HG03378 (cell line): Measurements from ENCODE around the gene NUMBL.
"Not testable (repeated sequence)": the region's sequence is repeated elsewhere in the genome, so short reads cannot be mapped to it uniquely, and the experiment has no call there.

ENCODE experiments used
- ATAC-seq: cut with Tn5 transposase; IDR thresholded peaks from one replicate; pipeline ENCODE4 v1.9.1; 2021; ENCODE audit warnings: mild to moderate bottlenecking, moderate library complexity; ENCODE audit not compliant: unreplicated experiment

NUMBL gene

GRCh38 chr19:40632311-40633036, 58.0 kb downstream of the NUMBL start:
- ATAC-seq, result no peak

DNA sequence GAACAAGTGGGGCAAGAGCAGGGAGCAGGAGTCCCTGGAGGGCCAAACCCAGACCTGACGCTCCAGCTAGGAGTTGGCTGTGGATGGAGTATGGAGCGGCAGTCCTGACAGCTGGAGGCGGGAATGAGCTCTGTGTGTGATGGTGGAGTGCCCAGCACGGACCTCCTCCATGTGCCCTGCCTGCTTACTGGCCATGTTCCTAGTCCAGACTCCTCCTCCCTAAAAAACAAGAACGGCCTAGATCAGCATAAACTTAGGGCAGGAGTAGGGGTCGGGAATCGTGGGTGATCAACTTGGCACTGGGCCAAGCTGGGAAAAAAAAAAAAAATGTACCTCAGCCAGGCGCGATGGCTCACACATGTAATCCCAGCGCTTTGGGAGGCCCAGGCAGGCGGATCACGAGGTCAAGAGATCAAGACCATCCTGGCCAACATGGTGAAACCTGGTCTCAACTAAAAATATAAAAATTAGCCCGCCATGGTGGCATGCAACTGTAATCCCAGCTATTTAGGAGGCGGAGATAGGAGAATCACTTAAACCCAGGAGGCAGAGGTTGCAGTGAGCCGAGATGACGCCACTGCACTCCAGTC, 59.8 kb downstream of the NUMBL start:
- ATAC-seq, result no peak

- ATAC-seq, result no peak
These were observed 61.1 kb downstream of the NUMBL start for GRCh38 chr19:40629346-40629745.

- no peak for ATAC-seq
These were observed 62.8 kb downstream of the NUMBL start for GRCh38 chr19:40627486-40628279.

DNA sequence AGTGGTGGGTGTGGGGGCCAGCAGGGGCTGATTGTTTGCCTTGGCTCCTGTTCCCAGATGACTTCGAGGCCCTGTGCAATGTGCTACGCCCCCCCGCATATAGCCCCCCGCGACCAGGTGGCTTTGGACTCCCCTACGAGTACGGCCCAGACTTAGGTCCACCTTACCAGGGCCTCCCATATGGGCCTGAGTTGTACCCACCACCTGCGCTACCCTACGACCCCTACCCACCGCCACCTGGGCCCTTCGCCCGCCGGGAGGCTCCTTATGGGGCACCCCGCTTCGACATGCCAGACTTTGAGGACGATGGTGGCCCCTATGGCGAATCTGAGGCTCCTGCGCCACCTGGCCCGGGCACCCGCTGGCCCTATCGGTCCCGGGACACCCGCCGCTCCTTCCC, 63.5 kb downstream of the NUMBL start:
- no peak for ATAC-seq

GRCh38 chr19:40625406-40626120, 64.9 kb downstream of the NUMBL start:
- ATAC-seq, result no peak

DNA sequence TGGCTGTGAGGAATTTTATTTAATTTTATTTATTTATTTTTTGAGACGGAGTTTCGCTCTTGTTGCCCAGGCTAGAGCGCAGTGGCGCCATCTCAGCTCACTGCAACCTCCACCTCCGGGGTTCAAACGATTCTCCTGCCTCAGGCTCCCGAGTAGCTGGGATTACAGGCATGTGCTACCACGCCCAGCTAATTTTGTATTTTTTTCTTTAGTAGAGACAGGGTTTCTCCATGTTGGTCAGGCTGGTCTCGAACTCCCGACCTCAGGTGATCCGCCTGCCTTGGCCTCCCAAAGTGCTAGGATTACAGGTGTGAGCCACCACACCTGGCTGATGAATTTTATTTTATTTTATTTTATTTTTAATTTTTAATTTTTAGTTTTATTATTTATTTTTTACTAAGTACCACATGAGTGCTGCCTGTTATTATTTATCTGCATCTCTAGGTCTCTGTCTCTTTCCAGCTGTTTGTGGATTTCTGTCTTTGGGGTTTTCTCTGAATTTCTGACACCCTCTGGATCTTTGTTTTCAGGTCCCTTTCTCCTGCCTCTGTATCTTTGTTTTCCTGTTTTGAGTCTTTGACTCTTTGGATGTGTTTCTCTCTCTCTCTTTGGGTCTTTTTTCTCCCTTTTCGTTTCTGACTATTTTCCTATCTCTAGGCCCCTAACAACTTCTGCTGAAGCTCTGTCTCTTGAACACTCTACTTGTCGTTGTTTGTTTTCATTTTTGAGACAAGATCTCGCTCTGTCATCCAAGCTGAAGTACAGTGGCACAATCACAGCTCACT, 65.9 kb downstream of the NUMBL start:
- ATAC-seq, result not testable (repeated sequence)

DNA sequence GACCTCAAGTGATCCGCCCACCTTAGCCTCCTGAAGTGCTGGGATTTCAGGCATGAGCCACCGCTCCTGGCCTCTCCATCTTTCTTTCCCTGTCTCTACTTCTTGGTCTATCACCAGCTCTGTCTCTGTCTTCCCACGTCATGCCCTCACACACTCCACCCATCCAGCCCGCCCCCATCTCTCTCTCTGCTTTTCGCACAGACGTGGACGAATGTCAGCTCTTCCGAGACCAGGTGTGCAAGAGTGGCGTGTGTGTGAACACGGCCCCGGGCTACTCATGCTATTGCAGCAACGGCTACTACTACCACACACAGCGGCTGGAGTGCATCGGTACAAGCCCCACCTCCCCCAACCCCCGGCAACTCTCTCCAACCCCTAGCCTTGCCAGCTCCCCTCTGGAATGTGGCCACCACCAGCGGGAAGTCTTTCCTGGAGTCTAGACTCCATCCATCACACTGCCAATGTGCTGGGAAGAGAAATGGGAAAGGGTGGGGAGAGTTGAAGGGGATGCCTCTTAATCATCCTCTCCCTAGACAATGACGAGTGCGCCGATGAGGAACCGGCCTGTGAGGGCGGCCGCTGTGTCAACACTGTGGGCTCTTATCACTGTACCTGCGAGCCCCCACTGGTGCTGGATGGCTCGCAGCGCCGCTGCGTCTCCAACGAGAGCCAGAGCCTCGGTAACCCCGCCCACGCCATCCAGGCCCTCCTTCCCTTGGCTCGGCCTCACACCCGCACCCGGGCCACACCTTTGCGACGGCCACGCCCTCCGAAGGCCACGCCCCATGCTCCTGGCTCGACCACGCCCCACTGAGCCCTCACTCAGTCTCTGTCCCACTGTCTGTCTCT, 66.8 kb downstream of the NUMBL start:
- ATAC-seq, result no peak

DNA sequence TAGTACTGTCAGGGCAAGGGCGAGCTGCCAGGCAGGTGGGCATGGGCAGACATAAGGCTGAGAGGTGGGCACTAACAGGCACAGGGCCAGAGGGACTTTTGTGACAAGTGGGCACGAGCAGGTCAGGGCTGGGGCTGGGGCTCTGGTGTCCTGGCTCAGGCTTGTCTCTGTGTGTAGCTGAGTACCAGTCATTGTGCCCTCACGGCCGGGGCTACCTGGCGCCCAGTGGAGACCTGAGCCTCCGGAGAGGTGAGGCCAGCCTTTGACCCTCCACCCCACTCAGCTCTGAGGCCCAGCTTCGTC, 67.7 kb downstream of the NUMBL start:
- no peak for ATAC-seq

- ATAC-seq, result no peak
These were observed 68.3 kb downstream of the NUMBL start for GRCh38 chr19:40621966-40622772.

DNA sequence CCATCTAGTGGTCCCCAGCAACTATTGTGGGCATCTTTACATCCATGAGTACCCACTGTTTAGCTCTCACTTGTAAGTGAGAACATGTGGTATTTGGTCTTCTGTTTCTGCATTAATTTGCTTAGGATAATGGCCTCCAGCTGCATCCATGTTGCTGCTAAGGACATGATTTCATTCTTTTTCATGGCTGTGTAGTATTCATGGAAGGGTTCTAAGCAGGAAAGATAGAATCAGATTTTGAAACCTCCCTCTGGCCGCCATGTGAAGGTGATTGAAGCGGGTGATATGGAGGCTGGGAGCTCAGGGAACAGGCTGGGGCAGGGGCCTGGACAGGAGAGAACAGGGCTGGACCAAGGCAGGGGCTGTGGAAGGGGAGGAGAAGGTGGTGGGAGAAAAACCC, 69.2 kb downstream of the NUMBL start:
- ATAC-seq, result no peak

DNA sequence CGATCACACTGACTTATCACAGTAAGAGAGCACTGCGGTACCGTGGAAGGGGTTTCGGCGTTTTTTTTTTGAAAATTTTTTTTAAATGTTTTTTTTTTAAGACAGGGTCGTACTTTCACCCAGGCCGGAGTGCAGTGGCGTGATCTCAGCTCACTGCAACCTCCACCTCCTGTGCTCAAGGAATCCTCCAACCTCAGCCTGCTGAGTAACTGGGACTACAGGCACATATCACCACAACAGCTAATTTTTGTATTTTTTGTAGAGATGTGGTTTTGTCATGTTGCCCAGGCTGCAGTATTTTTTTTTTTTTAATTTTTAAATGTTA, 70.3 kb downstream of the NUMBL start:
- no peak for ATAC-seq

DNA sequence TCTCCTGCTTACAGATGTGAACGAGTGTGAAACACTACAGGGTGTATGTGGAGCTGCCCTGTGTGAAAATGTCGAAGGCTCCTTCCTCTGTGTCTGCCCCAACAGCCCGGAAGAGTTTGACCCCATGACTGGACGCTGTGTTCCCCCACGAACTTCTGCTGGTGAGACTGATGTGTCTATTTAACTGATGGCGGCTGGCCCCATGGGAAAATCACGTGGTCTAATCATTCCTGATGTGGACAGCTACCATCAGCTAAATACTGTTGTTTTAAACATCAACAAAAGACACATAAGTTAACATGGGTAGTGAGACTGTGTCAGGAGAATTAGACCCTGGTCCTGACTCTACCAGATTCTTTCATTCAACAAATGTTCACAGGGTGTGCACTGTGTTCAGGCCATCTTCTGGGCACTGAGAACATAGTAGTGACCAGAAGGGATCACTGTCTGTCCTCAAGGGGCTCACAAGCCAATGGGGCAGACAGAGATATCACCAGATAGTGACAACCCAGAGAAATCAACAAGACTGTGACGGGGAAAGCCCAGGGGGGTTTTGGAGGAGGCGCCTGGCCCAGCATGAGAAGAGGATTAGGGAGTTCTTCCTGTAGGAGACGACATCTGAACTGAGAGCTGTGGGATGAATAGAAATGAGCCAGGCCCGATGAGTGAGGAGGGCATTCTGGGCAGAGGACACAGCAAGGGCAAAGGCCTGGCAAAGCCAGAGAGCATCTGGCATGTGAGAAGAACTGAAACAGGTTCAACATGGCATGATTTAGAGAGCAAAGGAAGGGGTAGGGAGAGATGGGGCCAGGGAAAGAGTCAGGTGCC, 70.9 kb downstream of the NUMBL start:
- ATAC-seq, result no peak

DNA sequence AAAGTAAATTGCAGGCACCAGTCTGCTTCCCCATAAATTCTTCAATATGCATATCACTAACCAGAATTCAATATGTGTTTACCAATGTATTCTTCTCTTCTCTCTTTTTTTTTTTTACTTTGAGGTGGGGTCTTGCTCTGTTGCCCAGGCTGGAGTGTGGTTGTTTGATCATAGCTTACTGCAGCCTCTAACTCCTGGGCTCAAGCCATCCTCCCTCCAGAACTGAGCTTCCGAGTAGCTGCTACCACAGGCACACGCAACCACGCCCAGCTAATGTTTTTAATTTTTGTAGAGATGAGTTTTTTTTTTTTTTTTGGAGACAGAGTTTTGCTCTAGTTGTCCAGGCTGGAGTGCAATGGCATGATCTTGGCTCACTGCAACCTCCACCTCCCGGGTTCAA, 72.5 kb downstream of the NUMBL start:
- no peak for ATAC-seq

DNA sequence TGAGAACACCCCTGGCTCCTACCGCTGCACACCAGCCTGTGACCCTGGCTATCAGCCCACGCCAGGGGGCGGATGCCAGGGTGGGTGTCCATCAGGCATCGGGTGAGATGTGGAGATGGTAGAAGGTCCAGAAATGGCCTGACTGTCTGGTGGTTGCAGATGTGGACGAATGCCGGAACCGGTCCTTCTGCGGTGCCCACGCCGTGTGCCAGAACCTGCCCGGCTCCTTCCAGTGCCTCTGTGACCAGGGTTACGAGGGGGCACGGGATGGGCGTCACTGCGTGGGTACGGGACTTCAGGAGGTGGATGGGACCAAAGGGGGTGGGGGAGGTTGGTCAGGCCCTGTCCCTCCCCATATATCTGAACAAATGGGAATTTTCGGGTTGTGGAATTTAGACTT, 73.5 kb downstream of the NUMBL start:
- no peak for ATAC-seq

- no peak for ATAC-seq
These were observed 74.3 kb downstream of the NUMBL start for GRCh38 chr19:40616178-40616577.
